GM12878 (cell line): Measurements from ENCODE around the gene CFAP57. TPM values are rescaled to one million over a fixed set of nuclear protein-coding genes. Genes with fewer than 3 reads are reported as not detected.

Experiments used
- ATAC-seq: fragments of 200-7000 bp; cut with Tn5 transposase; 3 replicates; pipeline ENCODE4 v1.9.1; 2020; ENCODE audit warnings: mild to moderate bottlenecking, moderate library complexity
- BruUV-seq: library from RNA; stranded (reverse); fragments of 400-500 nt; replicated peaks from 2 replicates; lab custom pipeline; 2021; lab: Mats Ljungman, UMichigan
- CTCF ChIA-PET: fragments of 300-600 bp; sonication (Branson Sonifier 250); formaldehyde crosslinking; extraction: SDS; loops from one replicate; lab custom pipeline; 2021; ENCODE audit warnings: inconsistent platforms; lab: Yijun Ruan, JAX
- POLR2A ChIA-PET: fragments of 350-600 bp; formaldehyde crosslinking; extraction: SDS; loops from one replicate; lab custom pipeline; 2021; ENCODE audit warnings: inconsistent platforms; lab: Charles Lee
- RAD21 ChIA-PET: fragments of 300-600 bp; sonication (Branson Sonifier 250); formaldehyde crosslinking; loops from one replicate; lab custom pipeline; 2023; ENCODE audit warnings: antibody characterized with exemption; ENCODE audit not compliant: unreplicated experiment; lab: Charles Lee
- SMC1A ChIA-PET: fragments of 300-600 bp; sonication (Branson Sonifier 250); formaldehyde crosslinking; loops from one replicate; lab custom pipeline; 2023; ENCODE audit not compliant: unreplicated experiment, uncharacterized antibody; lab: Charles Lee
- DNase-seq: peaks from one replicate; pipeline ENCODE4 v3.0.0-alpha.2; 2011; ENCODE audit warnings: low read depth, low spot score
- FAIRE-seq: peaks from 3 replicates; lab custom pipeline; 2011; peaks lifted over from hg19 to GRCh38; lab: Jason Lieb, UNC
- H2AFZ ChIP-seq: 2 replicates; pipeline ENCODE4 v1.6.0; 2011; ENCODE audit warnings: low read depth, low read length, control low read depth; ENCODE audit not compliant: control insufficient read depth
- H3K27ac ChIP-seq: 2 replicates; pipeline ENCODE4 v1.5.1; 2011; ENCODE audit warnings: control low read depth; ENCODE audit not compliant: control insufficient read depth, insufficient read depth
- H3K27me3 ChIP-seq, 2 experiments: replicated peaks in 1 of 2; 2 replicates each; pipeline versions ENCODE4 v1.6.0 to v1.6.1; 2011; ENCODE audit warnings: low read length in 1 of 2; ENCODE audit not compliant: control insufficient read depth in 2 of 2, insufficient read depth in 2 of 2
- H3K36me3 ChIP-seq, 2 experiments: 2 replicates each; pipeline ENCODE4 v1.5.1; 2011; ENCODE audit warnings: low read length in 1 of 2; ENCODE audit not compliant: control insufficient read depth in 2 of 2, insufficient read depth in 2 of 2
- H3K4me1 ChIP-seq: 2 replicates; pipeline ENCODE4 v1.6.1; 2011; ENCODE audit warnings: mild to moderate bottlenecking, low read length, moderate library complexity, mixed read lengths; ENCODE audit not compliant: control insufficient read depth, insufficient read depth
- H3K4me2 ChIP-seq: 2 replicates; pipeline ENCODE4 v1.6.0; 2011; ENCODE audit warnings: control low read depth; ENCODE audit not compliant: control insufficient read depth, insufficient read depth
- H3K4me3 ChIP-seq: fragments of 200-600 bp; sonication (generic); 2 replicates; pipeline ENCODE4 v1.5.1; 2016
- H3K79me2 ChIP-seq: 2 replicates; pipeline ENCODE4 v1.6.0; 2011; ENCODE audit warnings: low read length; ENCODE audit not compliant: control insufficient read depth, insufficient read depth
- H3K9ac ChIP-seq: 2 replicates; pipeline ENCODE4 v1.8.0; 2011; ENCODE audit warnings: low read length, control low read depth, mixed read lengths; ENCODE audit not compliant: control insufficient read depth, insufficient read depth
- H3K9me3 ChIP-seq: replicated peaks from 3 replicates; pipeline ENCODE4 v1.5.1; 2011; ENCODE audit warnings: mild to moderate bottlenecking, low read length; ENCODE audit not compliant: control insufficient read depth, insufficient read depth
- H4K20me1 ChIP-seq: 2 replicates; pipeline ENCODE4 v1.6.0; 2011; ENCODE audit not compliant: control insufficient read depth, insufficient read depth
- CHD1 ChIP-seq: IDR thresholded peaks from 2 replicates; pipeline ENCODE4 v1.6.1; 2012; ENCODE audit warnings: low read depth, low read length, improper control_type of control experiment
- ELK1 ChIP-seq: IDR thresholded peaks from 2 replicates; pipeline ENCODE4 v1.6.1; 2012; ENCODE audit warnings: low read depth, low read length, improper control_type of control experiment
- MEF2A ChIP-seq: IDR thresholded peaks from 2 replicates; pipeline ENCODE4 v1.6.1; 2011; ENCODE audit warnings: low read depth, mild to moderate bottlenecking, low read length, moderate library complexity; ENCODE audit not compliant: insufficient read depth
- MTA3 ChIP-seq: IDR thresholded peaks from 2 replicates; pipeline ENCODE4 v1.6.1; 2012; ENCODE audit warnings: low read length, inconsistent platforms, borderline replicate concordance
- NFXL1 ChIP-seq: fragments of 450-650 bp; IDR thresholded peaks from 2 replicates; pipeline ENCODE4 v1.6.1; 2017; ENCODE audit warnings: antibody characterized with exemption, mild to moderate bottlenecking, borderline replicate concordance
- NKRF ChIP-seq: fragments of 450-650 bp; conservative IDR thresholded peaks from 2 replicates; pipeline ENCODE4 v1.6.1; 2017; ENCODE audit warnings: mild to moderate bottlenecking, moderate library complexity
- RB1 ChIP-seq: fragments of 450-650 bp; formaldehyde crosslinking; IDR thresholded peaks from 2 replicates; pipeline ENCODE4 v1.6.1; 2017; ENCODE audit warnings: mild to moderate bottlenecking, borderline replicate concordance
- RBBP5 ChIP-seq: fragments of 200-600 bp; sonication (generic); conservative IDR thresholded peaks from 2 replicates; pipeline ENCODE4 v1.6.1; 2016
- REST ChIP-seq: IDR thresholded peaks from 2 replicates; pipeline ENCODE4 v1.6.1; 2012; ENCODE audit warnings: mild to moderate bottlenecking, low read depth, low read length
- WGBS: methylation state at CpG from one replicate; pipeline ENCODE4 v1.1.6; 2016; ENCODE audit warnings: low lambda C conversion rate; ENCODE audit not compliant: insufficient replicate concordance, insufficient coverage; ENCODE audit errors: missing lambda C conversion rate; 5-methylcytosine and 5-hydroxymethylcytosine counted together
- in situ Hi-C: fragments of 300-500 bp; cut with MboI; formaldehyde crosslinking; loops from 9 replicates; pipeline ENCODE4 v1.14.3; 2018; ENCODE audit warnings: mixed read lengths
- intact Hi-C: fragments of 100-400 bp; cut with micrococcal nuclease; formaldehyde crosslinking; loops from one replicate; pipeline ENCODE4 v1.14.2; 2022; ENCODE audit not compliant: unreplicated experiment
- polyA plus RNA-seq, 11 experiments: library from polyadenylated mRNA; depleted of rRNA in 4 of 11; unstranded in 6 of 11; stranded (reverse) in 5 of 11; fragments of >200 nt; fragmentation: Nextera tagmentation in 4 of 11; fragmentation: Illumina TruSeq in 1 of 11; extraction: Ambion mirVana in 4 of 11; extraction: Trizol in 1 of 11; gene quantifications; 1 replicate in 1 of 11; 2 replicates in 10 of 11; pipeline versions ENCODE4 v1.2.1 to v1.2.3, GENCODE V29; 2011 to 2016; ENCODE audit warnings: inconsistent platforms in 2 of 11, missing spikeins in 2 of 11, low read depth in 1 of 11
- total RNA-seq, 4 experiments: library from RNA; depleted of rRNA in 3 of 4; stranded (reverse); fragments of >200 nt in 3 of 4; fragmentation: Illumina TruSeq in 1 of 4; extraction: Trizol in 1 of 4; gene quantifications; 2 replicates each; pipeline versions ENCODE4 v1.2.1 to v1.2.3, GENCODE V29; 2013 to 2021

The CFAP57 gene
- total and polyA plus RNA-seq, 10 of the 15 experiments (the other 5 are each of a cell fraction or from before 2014, with no cell fraction given): 0.45 to 4.8 (median 1.3) TPM

GRCh38 chr1:43253876-43254275, 81.7 kb downstream of the CFAP57 start (continued):
- TF ChIP-seq NKRF (no peak), MTA3 (no peak)

- ChIA-PET POLR2A (no interaction called here), RAD21 (no interaction called here), CTCF (no interaction called here), SMC1A (interaction anchor here (0.7 kb wide), 1 partner anchor 124 kb away, joined by 3 read pairs; no protein-coding TSS in a partner anchor)
- Histone ChIP-seq H3K36me3 (no peaks in the 10 kb centered on the region), H3K27me3 (no peaks in the 10 kb centered on the region; a peak in 1 of 4 replicates), H3K27ac (no peak overlapping the region), H3K79me2 (no peaks in the 10 kb centered on the region), H2AFZ (no peak overlapping the region), H3K4me3 (no peak overlapping the region), H3K4me1 (no peaks in the 10 kb centered on the region), H3K4me2 (no peak overlapping the region), H3K9ac (no peak overlapping the region), H4K20me1 (no peaks in the 10 kb centered on the region), H3K9me3 (peaks cover 9% of the 10 kb centered on the region)
- ATAC-seq (no peak), DNase-seq (no peak), FAIRE-seq (no peak)
- WGBS: 51% methylated on average over 10 of the region's 10 CpGs
- in situ Hi-C loops (no loop called here), intact Hi-C loops (no loop called here)
- BruUV-seq: no TSS peak
- TF ChIP-seq CHD1 (no peak), REST (no peak), ELK1 (no peak), MEF2A (no peak), RBBP5 (no peak), NFXL1 (no peak), RB1 (no peak)
Measured at GRCh38 chr1:43255438-43256210, 83.5 kb downstream of the CFAP57 start.
